Mucosa of stomach (tissue), 1 donor: ENCODE results near the gene CLK4.

Source experiments
- H3K27me3 ChIP-seq: one replicate; pipeline ENCODE4 v1.7.0; 2013; ENCODE audit warnings: mild to moderate bottlenecking, low read length; ENCODE audit not compliant: control insufficient read depth, insufficient read depth
- H3K36me3 ChIP-seq: one replicate; pipeline ENCODE4 v1.7.0; 2013; ENCODE audit warnings: low read length; ENCODE audit not compliant: control insufficient read depth, insufficient read depth
- H3K4me1 ChIP-seq: one replicate; pipeline ENCODE4 v1.7.0; 2013; ENCODE audit warnings: mild to moderate bottlenecking, low read length; ENCODE audit not compliant: control insufficient read depth, insufficient read depth
- H3K4me3 ChIP-seq: one replicate; pipeline ENCODE4 v1.7.0; 2013; ENCODE audit warnings: low read length
- H3K9ac ChIP-seq: one replicate; pipeline ENCODE4 v1.7.0; 2013; ENCODE audit warnings: mild to moderate bottlenecking, low read length, moderate library complexity
- H3K9me3 ChIP-seq: one replicate; pipeline ENCODE4 v1.7.0; 2013; ENCODE audit warnings: mild to moderate bottlenecking, low read length, moderate library complexity; ENCODE audit not compliant: control insufficient read depth
- donor health status: Pancreatic carcinoma.

CLK4 gene

GRCh38 chr5:178661836-178662540 lies 35.1 kb upstream of the CLK4 start:
- H3K36me3 ChIP-seq = no peaks in the 10 kb centered on the region
- H3K27me3 ChIP-seq = no peaks in the 10 kb centered on the region
- no peaks in the 10 kb centered on the region for H3K4me1 ChIP-seq
- no peak overlapping the region for H3K9ac ChIP-seq
- H3K9me3 ChIP-seq = no peaks in the 10 kb centered on the region
- H3K4me3 ChIP-seq = no peak overlapping the region

GRCh38 chr5:178651046-178651810 lies 24.4 kb upstream of the CLK4 start:
- Histone ChIP-seq H3K4me3 (no peak overlapping the region), H3K27me3 (no peaks in the 10 kb centered on the region), H3K36me3 (no peaks in the 10 kb centered on the region), H3K4me1 (no peaks in the 10 kb centered on the region), H3K9me3 (no peaks in the 10 kb centered on the region), H3K9ac (no peak overlapping the region)

GRCh38 chr5:178650214-178650613 lies 23.4 kb upstream of the CLK4 start:
- H3K4me3 ChIP-seq = no peak overlapping the region
- no peak overlapping the region for H3K9ac ChIP-seq

GRCh38 chr5:178649580-178649979 lies 22.7 kb upstream of the CLK4 start:
- H3K4me1 ChIP-seq = no peaks in the 10 kb centered on the region
- no peaks in the 10 kb centered on the region for H3K27me3 ChIP-seq
- H3K36me3 ChIP-seq = no peaks in the 10 kb centered on the region
- H3K9ac ChIP-seq = no peak overlapping the region
- H3K4me3 ChIP-seq = no peak overlapping the region
- H3K9me3 ChIP-seq = no peaks in the 10 kb centered on the region

More at GRCh38 chr5:178650214-178650613, 23.4 kb upstream of the CLK4 start:
- H3K36me3 ChIP-seq = no peaks in the 10 kb centered on the region
- H3K9me3 ChIP-seq = no peaks in the 10 kb centered on the region
- no peaks in the 10 kb centered on the region for H3K27me3 ChIP-seq
- H3K4me1 ChIP-seq = no peaks in the 10 kb centered on the region

- H3K36me3 ChIP-seq = no peaks in the 10 kb centered on the region
- no peak overlapping the region for H3K9ac ChIP-seq
- no peaks in the 10 kb centered on the region for H3K27me3 ChIP-seq
- H3K4me3 ChIP-seq = no peak overlapping the region
- H3K4me1 ChIP-seq = no peaks in the 10 kb centered on the region
- no peaks in the 10 kb centered on the region for H3K9me3 ChIP-seq
These were observed 18.1 kb upstream of the CLK4 start for GRCh38 chr5:178644826-178645545.

GRCh38 chr5:178642351-178642909 lies 15.6 kb upstream of the CLK4 start:
- Histone ChIP-seq H3K4me3 (no peak overlapping the region), H3K36me3 (no peaks in the 10 kb centered on the region), H3K27me3 (no peaks in the 10 kb centered on the region), H3K4me1 (no peaks in the 10 kb centered on the region), H3K9ac (no peak overlapping the region), H3K9me3 (no peaks in the 10 kb centered on the region)

- no peaks in the 10 kb centered on the region for H3K27me3 ChIP-seq
These were observed 14.9 kb upstream of the CLK4 start for GRCh38 chr5:178641711-178642110.

GRCh38 chr5:178640331-178641045 lies 13.6 kb upstream of the CLK4 start:
- H3K27me3 ChIP-seq = no peaks in the 10 kb centered on the region
- H3K4me3 ChIP-seq = no peak overlapping the region
- no peak overlapping the region for H3K9ac ChIP-seq
- H3K9me3 ChIP-seq = no peaks in the 10 kb centered on the region
- H3K4me1 ChIP-seq = no peaks in the 10 kb centered on the region
- no peaks in the 10 kb centered on the region for H3K36me3 ChIP-seq

More at GRCh38 chr5:178641711-178642110, 14.9 kb upstream of the CLK4 start:
- no peak overlapping the region for H3K9ac ChIP-seq
- H3K4me1 ChIP-seq = no peaks in the 10 kb centered on the region
- no peak overlapping the region for H3K4me3 ChIP-seq
- H3K9me3 ChIP-seq = no peaks in the 10 kb centered on the region
- H3K36me3 ChIP-seq = no peaks in the 10 kb centered on the region

- Histone ChIP-seq H3K36me3 (no peaks in the 10 kb centered on the region), H3K4me3 (no peak overlapping the region), H3K9me3 (no peaks in the 10 kb centered on the region), H3K4me1 (no peaks in the 10 kb centered on the region), H3K9ac (no peak overlapping the region), H3K27me3 (peaks cover 3% of the 10 kb centered on the region)
These were observed 10.7 kb upstream of the CLK4 start for GRCh38 chr5:178637356-178638074.

- no peaks in the 10 kb centered on the region for H3K9me3 ChIP-seq
- no peak overlapping the region for H3K4me3 ChIP-seq
These were observed 5.4 kb upstream of the CLK4 start for GRCh38 chr5:178632285-178632684.

GRCh38 chr5:178630951-178631350 lies 4.1 kb upstream of the CLK4 start:
- H3K9ac ChIP-seq = no peak overlapping the region
- H3K4me3 ChIP-seq = no peak overlapping the region
- H3K27me3 ChIP-seq = peaks cover 3% of the 10 kb centered on the region
- H3K36me3 ChIP-seq = no peaks in the 10 kb centered on the region
- no peaks in the 10 kb centered on the region for H3K9me3 ChIP-seq
- H3K4me1 ChIP-seq = peaks cover 5% of the 10 kb centered on the region

More at GRCh38 chr5:178632285-178632684, 5.4 kb upstream of the CLK4 start:
- peaks cover 4% of the 10 kb centered on the region for H3K4me1 ChIP-seq
- H3K27me3 ChIP-seq = peaks cover 3% of the 10 kb centered on the region
- no peak overlapping the region for H3K9ac ChIP-seq
- no peaks in the 10 kb centered on the region for H3K36me3 ChIP-seq
